GM23248 (cell line): Measurements from ENCODE around the gene TMOD4. TPM values are rescaled to one million over a fixed set of nuclear protein-coding genes. Genes with fewer than 3 reads are reported as not detected.

Experiments
- DNase-seq: peaks from one replicate; pipeline ENCODE4 v3.0.0-alpha.2; 2015
- H2AFZ ChIP-seq: fragments of 200-600 bp; sonication (generic); 2 replicates; pipeline ENCODE4 v1.6.1; 2016; ENCODE audit warnings: antibody characterized with exemption
- H3F3A ChIP-seq: fragments of 200-600 bp; sonication (generic); 2 replicates; pipeline ENCODE4 v1.6.1; 2016; ENCODE audit warnings: mild to moderate bottlenecking, antibody characterized with exemption, mixed run types; ENCODE audit not compliant: insufficient read depth
- H3K27ac ChIP-seq: fragments of 200-600 bp; sonication (generic); 2 replicates; pipeline ENCODE4 v1.5.1; 2016; ENCODE audit warnings: mild to moderate bottlenecking
- H3K27me3 ChIP-seq: fragments of 200-600 bp; sonication (generic); replicated peaks from 2 replicates; pipeline ENCODE4 v1.6.1; 2016; ENCODE audit warnings: mild to moderate bottlenecking; ENCODE audit not compliant: insufficient read depth
- H3K36me3 ChIP-seq: fragments of 200-600 bp; sonication (generic); 2 replicates; pipeline ENCODE4 v1.6.1; 2016; ENCODE audit warnings: low read depth, mild to moderate bottlenecking
- H3K4me1 ChIP-seq: fragments of 200-600 bp; sonication (generic); 2 replicates; pipeline ENCODE4 v1.6.1; 2016; ENCODE audit warnings: mild to moderate bottlenecking; ENCODE audit not compliant: insufficient read depth
- H3K4me2 ChIP-seq: fragments of 200-600 bp; sonication (generic); one replicate; pipeline ENCODE4 v1.6.1; 2016; ENCODE audit warnings: mild to moderate bottlenecking; ENCODE audit not compliant: unreplicated experiment
- H3K4me3 ChIP-seq: fragments of 200-600 bp; sonication (generic); 2 replicates; pipeline ENCODE4 v1.5.1; 2016; ENCODE audit warnings: mild to moderate bottlenecking
- H3K79me2 ChIP-seq: fragments of 200-600 bp; sonication (generic); 2 replicates; pipeline ENCODE4 v1.6.1; 2016; ENCODE audit warnings: mild to moderate bottlenecking; ENCODE audit not compliant: insufficient read depth
- H3K9ac ChIP-seq: fragments of 200-600 bp; sonication (generic); 2 replicates; pipeline ENCODE4 v1.6.1; 2016; ENCODE audit warnings: mild to moderate bottlenecking
- H3K9me2 ChIP-seq: fragments of 200-600 bp; sonication (generic); 2 replicates; pipeline ENCODE4 v1.6.1; 2016; ENCODE audit warnings: mixed run types, mild to moderate bottlenecking, moderate library complexity; ENCODE audit not compliant: insufficient read depth
- H3K9me3 ChIP-seq: fragments of 200-600 bp; sonication (generic); one replicate; pipeline ENCODE4 v1.6.1; 2017; ENCODE audit warnings: low read depth
- H4K20me1 ChIP-seq: fragments of 200-600 bp; sonication (generic); 2 replicates; pipeline ENCODE4 v1.6.0; 2016; ENCODE audit not compliant: insufficient read depth
- EZH2 ChIP-seq: fragments of 200-600 bp; sonication (generic); IDR thresholded peaks from 2 replicates; pipeline ENCODE4 v1.6.1; 2018; ENCODE audit warnings: antibody characterized with exemption, mild to moderate bottlenecking; ENCODE audit not compliant: insufficient read depth, poor library complexity, severe bottlenecking
- EZH2phosphoT487 ChIP-seq: fragments of 200-600 bp; sonication (generic); IDR thresholded peaks from 2 replicates; pipeline ENCODE4 v1.6.1; 2018; ENCODE audit warnings: antibody characterized with exemption, moderate library complexity, mild to moderate bottlenecking, low read depth; ENCODE audit not compliant: insufficient read depth
- WGBS, 2 experiments: methylation state at CpG; one replicate each; pipeline ENCODE4 v1.1.6; 2015 to 2017; ENCODE audit warnings: low lambda C conversion rate in 2 of 2, low coverage in 1 of 2; ENCODE audit errors: missing lambda C conversion rate in 2 of 2; 5-methylcytosine and 5-hydroxymethylcytosine counted together
- in situ Hi-C: fragments of 300-500 bp; cut with MboI; formaldehyde crosslinking; loops from 2 replicates; pipeline ENCODE4 v1.15.0; 2020
- polyA plus RNA-seq: library from polyadenylated mRNA; unstranded; fragments of >200 nt; fragmentation: Nextera tagmentation; extraction: Ambion mirVana; gene quantifications from 2 replicates; pipeline ENCODE4 v1.2.1, GENCODE V29; 2016
- total RNA-seq: library from RNA; depleted of rRNA; stranded (reverse); fragments of >200 nt; shearing (Covaris generic); gene quantifications from 2 replicates; pipeline ENCODE4 v1.2.3, GENCODE V29; 2014; rRNA removed

Gene TMOD4
- total and polyA plus RNA-seq, 2 experiments from 2014 or later, result not detected

DNA sequence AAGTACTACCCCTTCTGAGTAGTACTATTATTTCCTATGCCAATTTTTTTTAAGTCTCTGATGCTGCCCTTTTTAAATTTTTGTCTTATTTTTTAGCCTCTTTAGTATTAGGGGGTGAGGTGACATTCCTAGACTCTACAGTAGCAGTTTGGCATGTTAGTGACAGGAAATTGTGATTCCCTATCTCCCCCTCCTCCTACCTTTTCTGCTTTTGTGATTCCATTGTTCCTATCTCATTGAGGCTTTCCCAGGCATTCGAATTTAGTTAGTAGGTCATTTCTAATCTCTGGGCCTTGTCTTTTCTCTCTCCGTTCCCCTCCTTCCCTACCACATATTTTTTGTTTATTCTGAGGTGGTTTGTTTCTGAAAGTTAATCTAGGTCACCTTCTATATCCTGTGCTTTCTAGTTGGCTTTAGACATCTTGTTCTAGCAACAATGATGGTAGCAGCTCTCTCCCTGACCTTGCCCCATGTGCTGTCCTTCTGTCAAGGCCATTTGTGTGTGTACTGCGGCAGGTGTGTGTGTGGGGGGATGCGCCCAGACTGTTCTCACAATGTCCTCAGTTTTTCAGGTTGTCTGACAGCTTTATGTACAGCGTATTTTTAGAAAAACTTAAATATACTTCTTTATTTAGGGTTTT, 50.9 kb downstream of the TMOD4 start:
- Histone ChIP-seq H3K4me1 (no peaks in the 10 kb centered on the region), H3F3A (0 out of 2 replicates have a peak, but pooled peaks cover 3% of the 10 kb centered on the region), H4K20me1 (no peaks in the 10 kb centered on the region), H3K27ac (no peak overlapping the region), H3K36me3 (no peaks in the 10 kb centered on the region; the same call in 1 of the 2 replicates), H3K9me2 (no peaks in the 10 kb centered on the region), H3K79me2 (no peaks in the 10 kb centered on the region), H3K4me3 (no peak overlapping the region), H3K9me3 (no peaks in the 10 kb centered on the region), H3K9ac (no peak overlapping the region), H2AFZ (no peak overlapping the region), H3K27me3 (no peaks in the 10 kb centered on the region), H3K4me2 (no peak overlapping the region)
- 89 to 94% methylated on average over 5 of the region's 5 CpGs for WGBS, 2 experiments
- no peak for TF ChIP-seq EZH2
- no peak for TF ChIP-seq EZH2phosphoT487
- in situ Hi-C loops, result no loop called here
- no peak for DNase-seq

Other genes starting within 250 kb of the TMOD4 start
- 21.4 and 30.2 TPM in 2 replicates for gene SETDB1, start 249.6 kb downstream of the TMOD4 start, total RNA-seq
- 9.7 and 10.2 TPM in 2 replicates for gene SETDB1, start 249.6 kb downstream of the TMOD4 start, polyA plus RNA-seq
- gene CERS2, start 201.1 kb downstream of the TMOD4 start, total RNA-seq, result 124 and 148 TPM in 2 replicates
- 201 and 202 TPM in 2 replicates for gene CERS2, start 201.1 kb downstream of the TMOD4 start, polyA plus RNA-seq
- gene ANXA9, start 193.7 kb downstream of the TMOD4 start, total RNA-seq, result not detected in 2 replicates
- 0.16 and 0.26 TPM in 2 replicates for gene ANXA9, start 193.7 kb downstream of the TMOD4 start, polyA plus RNA-seq
- gene MINDY1, start 169.1 kb downstream of the TMOD4 start, total RNA-seq, result 7.7 and 9.1 TPM in 2 replicates
- gene MINDY1, start 169.1 kb downstream of the TMOD4 start, polyA plus RNA-seq, result 4.6 and 6.1 TPM in 2 replicates
- gene PRUNE1, start 167.5 kb downstream of the TMOD4 start, total RNA-seq, result 7.2 and 10.5 TPM in 2 replicates
- 9.0 and 10.8 TPM in 2 replicates for gene PRUNE1, start 167.5 kb downstream of the TMOD4 start, polyA plus RNA-seq
- gene BNIPL, start 139.4 kb downstream of the TMOD4 start, total RNA-seq, result not detected in 2 replicates
- 0.09 TPM in 1 of 2 replicates, not detected in the other for gene BNIPL, start 139.4 kb downstream of the TMOD4 start, polyA plus RNA-seq
- gene C1orf56, start 128.2 kb downstream of the TMOD4 start, total RNA-seq, result 1.0 and 2.8 TPM in 2 replicates
- 15.8 and 17.7 TPM in 2 replicates for gene C1orf56, start 128.2 kb downstream of the TMOD4 start, polyA plus RNA-seq
- gene CDC42SE1, start 116.4 kb downstream of the TMOD4 start, total RNA-seq, result 52.2 and 63.2 TPM in 2 replicates
- 17.3 and 18.2 TPM in 2 replicates for gene CDC42SE1, start 116.4 kb downstream of the TMOD4 start, polyA plus RNA-seq
- 1.9 and 3.7 TPM in 2 replicates for gene MLLT11, start 115.6 kb downstream of the TMOD4 start, total RNA-seq
- 7.3 and 7.7 TPM in 2 replicates for gene MLLT11, start 115.6 kb downstream of the TMOD4 start, polyA plus RNA-seq
- gene GABPB2, start 105.2 kb downstream of the TMOD4 start, total RNA-seq, result 14.7 and 14.9 TPM in 2 replicates
- gene GABPB2, start 105.2 kb downstream of the TMOD4 start, polyA plus RNA-seq, result 7.4 and 8.4 TPM in 2 replicates
- 1.4 and 3.8 TPM in 2 replicates for gene SEMA6C, start 29.4 kb downstream of the TMOD4 start, total RNA-seq
- gene SEMA6C, start 29.4 kb downstream of the TMOD4 start, polyA plus RNA-seq, result 0.58 and 1.1 TPM in 2 replicates
- gene TNFAIP8L2, start 19.3 kb downstream of the TMOD4 start, total RNA-seq, result not detected in 2 replicates
- gene TNFAIP8L2, start 19.3 kb downstream of the TMOD4 start, polyA plus RNA-seq, result not detected in 2 replicates
- gene LYSMD1, start 10.1 kb downstream of the TMOD4 start, total RNA-seq, result 7.1 and 11.5 TPM in 2 replicates
- 3.4 and 4.4 TPM in 2 replicates for gene LYSMD1, start 10.1 kb downstream of the TMOD4 start, polyA plus RNA-seq
- 27.7 and 35.2 TPM in 2 replicates for gene SCNM1, start 9.8 kb downstream of the TMOD4 start, total RNA-seq
- 73.3 and 77.4 TPM in 2 replicates for gene SCNM1, start 9.8 kb downstream of the TMOD4 start, polyA plus RNA-seq
- 41.9 and 45.0 TPM in 2 replicates for gene VPS72, start 14.2 kb upstream of the TMOD4 start, total RNA-seq
- 45.0 and 46.5 TPM in 2 replicates for gene VPS72, start 14.2 kb upstream of the TMOD4 start, polyA plus RNA-seq
- gene PIP5K1A, start 22.6 kb upstream of the TMOD4 start, total RNA-seq, result 53.5 and 62.8 TPM in 2 replicates
- 33.9 and 35.1 TPM in 2 replicates for gene PIP5K1A, start 22.6 kb upstream of the TMOD4 start, polyA plus RNA-seq
- gene PSMD4, start 78.8 kb upstream of the TMOD4 start, total RNA-seq, result 130 and 164 TPM in 2 replicates
- gene PSMD4, start 78.8 kb upstream of the TMOD4 start, polyA plus RNA-seq, result 166 and 175 TPM in 2 replicates
- 16.9 and 21.5 TPM in 2 replicates for gene ZNF687, start 106.3 kb upstream of the TMOD4 start, total RNA-seq
- 3.0 and 3.6 TPM in 2 replicates for gene ZNF687, start 106.3 kb upstream of the TMOD4 start, polyA plus RNA-seq
- 51.7 and 65.9 TPM in 2 replicates for gene PI4KB, start 151.4 kb upstream of the TMOD4 start, total RNA-seq
- 47.5 and 50.2 TPM in 2 replicates for gene PI4KB, start 151.4 kb upstream of the TMOD4 start, polyA plus RNA-seq
- gene RFX5, start 171.3 kb upstream of the TMOD4 start, total RNA-seq, result 14.4 and 20.0 TPM in 2 replicates
- 11.0 and 11.3 TPM in 2 replicates for gene RFX5, start 171.3 kb upstream of the TMOD4 start, polyA plus RNA-seq
- gene SELENBP1, start 196.7 kb upstream of the TMOD4 start, total RNA-seq, result 3.5 and 4.0 TPM in 2 replicates
- gene SELENBP1, start 196.7 kb upstream of the TMOD4 start, polyA plus RNA-seq, result 3.0 and 3.8 TPM in 2 replicates
- gene PSMB4, start 223.6 kb upstream of the TMOD4 start, total RNA-seq, result 214 and 262 TPM in 2 replicates
- 186 and 193 TPM in 2 replicates for gene PSMB4, start 223.6 kb upstream of the TMOD4 start, polyA plus RNA-seq